Islet precursor cell (in vitro differentiated cells): Measurements from ENCODE around the gene GTF2IRD2.
A peak's percentile ranks its signal among the peaks of the same experiment; 100 is the strongest.
"Not testable (repeated sequence)": the region's sequence is repeated elsewhere in the genome, so short reads cannot be mapped to it uniquely, and the experiment has no call there.

Experiments
- DNase-seq: peaks from one replicate; pipeline ENCODE4 v3.0.0-alpha.2; 2018

Gene GTF2IRD2

GRCh38 chr7:74850833-74851721 lies at the start of gene GTF2IRD2:
GTF2IRD2 (minus strand) TSS chr7:74851605; CDS start chr7:74836378, 15,227 bp downstream.
- not testable (repeated sequence) for DNase-seq

GRCh38 chr7:74890158-74891123 lies 39.0 kb upstream of the GTF2IRD2 start:
- peak; percentile 93 for DNase-seq

GRCh38 chr7:74889518-74890129 lies 38.2 kb upstream of the GTF2IRD2 start:
- not testable (repeated sequence) for DNase-seq

GRCh38 chr7:74885295-74885694 lies 33.9 kb upstream of the GTF2IRD2 start:
- DNase-seq, result not testable (repeated sequence)

GRCh38 chr7:74882110-74882509 lies 30.7 kb upstream of the GTF2IRD2 start:
- DNase-seq, result not testable (repeated sequence)

GRCh38 chr7:74874748-74875512 lies 23.5 kb upstream of the GTF2IRD2 start:
- DNase-seq, result peak; percentile 52

- not testable (repeated sequence) for DNase-seq
These were observed 22.8 kb upstream of the GTF2IRD2 start for GRCh38 chr7:74874104-74874747.

GRCh38 chr7:74872542-74872941 lies 21.1 kb upstream of the GTF2IRD2 start:
- DNase-seq, result not testable (repeated sequence)

GRCh38 chr7:74865777-74866176 lies 14.4 kb upstream of the GTF2IRD2 start:
- not testable (repeated sequence) for DNase-seq

GRCh38 chr7:74849853-74850252 lies 1.6 kb downstream of the GTF2IRD2 start:
- not testable (repeated sequence) for DNase-seq

GRCh38 chr7:74830411-74830810 lies 21.0 kb downstream of the GTF2IRD2 start:
- not testable (repeated sequence) for DNase-seq

GRCh38 chr7:74829959-74830358 lies 21.4 kb downstream of the GTF2IRD2 start:
- not testable (repeated sequence) for DNase-seq

GRCh38 chr7:74821259-74821658 lies 30.1 kb downstream of the GTF2IRD2 start:
- DNase-seq, result not testable (repeated sequence)

GRCh38 chr7:74820146-74820805 lies 31.1 kb downstream of the GTF2IRD2 start:
- not testable (repeated sequence) for DNase-seq

- not testable (repeated sequence) for DNase-seq
These were observed 35.5 kb downstream of the GTF2IRD2 start for GRCh38 chr7:74815882-74816281.

- not testable (repeated sequence) for DNase-seq
These were observed 52.8 kb downstream of the GTF2IRD2 start for GRCh38 chr7:74798644-74799043.

- DNase-seq, result not testable (repeated sequence)
These were observed 53.4 kb downstream of the GTF2IRD2 start for GRCh38 chr7:74797848-74798622.

- DNase-seq, result not testable (repeated sequence)
These were observed 62.1 kb downstream of the GTF2IRD2 start for GRCh38 chr7:74789200-74789736.

- peak; percentile 96 for DNase-seq
These were observed 62.8 kb downstream of the GTF2IRD2 start for GRCh38 chr7:74788369-74789150.
